SK-N-DZ (cell line): Measurements from ENCODE around the gene SERAC1.

Source experiments
- DNase-seq: peaks from one replicate; pipeline ENCODE4 v3.0.0-alpha.2; 2015; ENCODE audit warnings: low spot score

SERAC1 gene

DNA sequence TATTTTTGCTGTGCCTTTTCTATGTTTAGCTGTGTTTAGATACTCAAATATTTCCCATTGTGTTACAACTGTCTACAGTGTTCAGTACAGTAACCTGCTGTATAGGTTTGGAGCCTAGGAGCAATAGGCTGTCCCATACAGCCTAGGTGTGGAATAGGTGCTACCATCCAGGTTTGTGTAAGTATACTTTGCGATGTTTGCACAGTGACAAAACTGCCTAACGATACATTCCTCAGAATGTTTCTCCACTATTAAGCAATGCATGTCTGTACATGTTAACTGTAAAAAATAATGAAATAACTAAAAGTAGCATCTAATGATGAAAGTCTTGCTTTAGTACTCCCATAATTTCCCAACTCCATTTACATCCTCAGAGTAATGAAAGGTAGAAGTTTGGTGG lies 46.0 kb downstream of the SERAC1 start:
- no peak for DNase-seq

DNA sequence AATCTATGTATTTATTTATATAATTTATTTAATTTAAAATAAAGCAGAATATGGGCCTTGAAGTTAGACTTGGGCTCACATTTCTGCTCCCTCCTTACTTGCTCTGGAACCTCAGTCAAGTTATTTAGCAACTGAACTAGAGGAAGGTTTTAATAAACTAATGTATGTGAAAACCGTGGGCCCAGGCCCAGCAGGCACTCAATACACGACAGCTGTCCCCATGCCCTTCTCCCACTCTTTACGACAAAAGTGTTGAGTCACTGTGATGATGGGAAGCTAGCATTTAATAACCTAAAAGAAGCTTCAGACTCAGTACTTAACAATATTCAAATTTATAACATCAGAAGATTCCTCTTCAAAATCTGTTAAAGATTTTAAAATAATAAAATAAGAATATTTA lies 46.7 kb downstream of the SERAC1 start:
- no peak for DNase-seq

DNA sequence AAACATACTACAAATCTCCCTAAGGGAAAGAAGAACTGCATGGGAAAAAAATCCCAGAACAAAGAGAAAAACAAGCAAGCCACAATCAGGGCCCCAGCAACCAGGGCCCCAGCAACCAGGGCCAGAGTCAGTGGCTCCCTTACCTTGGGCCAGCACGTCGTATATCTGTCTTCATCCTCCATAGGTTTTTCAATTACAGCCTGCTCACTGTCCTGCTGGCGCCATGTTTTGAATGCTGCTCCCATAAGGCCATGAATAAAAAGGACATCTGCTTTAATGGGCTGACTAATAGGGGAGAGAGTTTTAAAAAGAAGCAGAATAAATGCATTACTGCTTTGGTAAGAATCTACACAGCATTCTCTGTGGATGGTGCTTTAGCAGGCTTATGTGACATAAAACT lies 49.2 kb downstream of the SERAC1 start:
- no peak for DNase-seq

DNA sequence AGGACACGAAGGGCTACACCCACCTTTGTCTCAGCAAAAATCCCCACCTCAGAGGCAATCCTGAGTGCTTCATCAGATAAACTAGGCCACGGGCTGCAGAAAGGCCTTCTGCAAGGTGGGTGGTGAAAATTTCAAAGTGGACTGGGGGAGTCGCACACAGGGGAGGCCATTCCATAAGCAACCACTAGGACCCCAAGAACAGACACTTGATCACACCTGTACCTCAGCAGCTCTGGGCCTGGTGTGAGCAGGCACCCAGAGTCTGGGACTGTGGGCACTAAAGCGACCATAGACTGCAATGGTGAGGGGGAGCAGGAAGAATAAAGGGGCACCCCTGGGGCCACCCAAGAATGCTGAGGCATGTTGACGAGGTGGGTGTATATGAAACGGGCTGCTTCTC lies 52.6 kb downstream of the SERAC1 start:
- no peak for DNase-seq

DNA sequence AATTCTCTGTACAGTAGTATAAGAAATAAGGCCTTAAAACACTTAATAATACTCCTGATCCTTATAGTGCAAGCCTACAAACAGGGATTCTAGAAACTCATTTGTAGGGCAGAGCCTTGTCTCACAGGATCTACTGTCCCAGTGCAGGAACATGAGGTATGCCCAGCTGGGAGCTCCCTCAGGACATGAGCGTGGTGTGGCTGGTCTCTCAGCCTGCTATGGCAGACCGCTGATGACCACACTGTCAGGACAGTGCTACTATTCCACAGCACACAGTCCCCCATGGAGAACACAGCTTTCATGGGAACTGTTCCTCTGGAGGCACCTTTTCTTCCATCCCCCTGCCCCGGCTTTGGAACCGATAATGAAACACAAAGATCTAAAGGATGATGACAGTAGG lies 53.0 kb downstream of the SERAC1 start:
- no peak for DNase-seq

DNA sequence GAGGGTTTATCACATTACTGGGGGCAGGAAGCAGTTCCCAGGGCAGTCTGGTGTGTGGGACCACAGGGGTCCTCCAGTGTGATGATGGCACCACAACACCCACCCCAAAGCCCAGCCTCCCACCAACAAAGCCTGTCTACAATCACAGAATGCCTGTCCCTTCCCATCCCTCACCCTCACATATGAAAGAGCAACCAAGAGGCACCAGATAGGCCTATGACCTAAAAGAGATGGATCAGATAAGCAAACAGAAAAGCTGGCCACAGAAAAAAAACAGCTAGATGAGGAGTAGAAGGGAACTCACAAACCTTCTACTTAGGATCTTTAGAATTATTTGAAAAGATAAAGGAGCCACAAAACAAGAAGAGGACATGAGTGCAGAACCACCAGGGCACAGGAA lies 54.3 kb downstream of the SERAC1 start:
- DNase-seq, result no peak

DNA sequence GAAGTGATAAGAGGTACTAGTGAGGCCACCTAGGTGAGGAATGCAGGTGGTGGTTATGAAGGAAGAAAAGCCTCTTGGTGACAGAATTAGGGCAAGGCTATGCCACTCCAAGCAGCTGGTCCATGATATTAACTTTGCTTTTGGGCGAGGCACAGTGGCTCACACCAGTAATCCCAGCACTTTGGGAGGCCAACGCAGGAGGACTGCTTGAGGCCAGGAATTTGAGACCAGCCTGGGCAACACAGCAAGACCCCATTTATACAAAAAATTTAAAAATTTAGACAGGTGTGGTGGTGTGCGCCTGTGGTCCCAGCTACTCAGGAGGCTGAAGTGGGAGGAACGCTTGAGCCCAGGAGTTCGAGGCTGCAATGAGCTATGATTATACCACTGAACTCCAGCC lies 56.1 kb downstream of the SERAC1 start:
- no peak for DNase-seq

DNA sequence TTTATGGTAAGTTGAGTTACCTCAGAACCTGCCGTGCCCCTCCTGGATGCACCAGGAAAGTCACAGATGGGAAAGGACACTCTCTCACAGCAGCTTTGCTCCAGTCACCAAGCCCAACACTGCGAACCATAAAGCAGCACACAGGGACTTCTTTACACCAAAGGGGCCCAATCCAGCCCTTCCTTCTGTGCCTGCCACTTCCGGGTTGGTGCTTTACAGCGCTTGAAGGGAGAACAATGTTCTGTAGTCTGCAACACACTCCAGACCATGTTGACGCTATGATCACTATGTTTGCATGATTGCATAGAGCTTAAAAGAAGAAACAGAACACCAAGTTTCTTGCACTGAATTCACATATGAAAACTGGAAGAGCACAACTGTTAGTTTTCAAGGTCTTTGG lies 57.1 kb downstream of the SERAC1 start:
- no peak for DNase-seq

DNA sequence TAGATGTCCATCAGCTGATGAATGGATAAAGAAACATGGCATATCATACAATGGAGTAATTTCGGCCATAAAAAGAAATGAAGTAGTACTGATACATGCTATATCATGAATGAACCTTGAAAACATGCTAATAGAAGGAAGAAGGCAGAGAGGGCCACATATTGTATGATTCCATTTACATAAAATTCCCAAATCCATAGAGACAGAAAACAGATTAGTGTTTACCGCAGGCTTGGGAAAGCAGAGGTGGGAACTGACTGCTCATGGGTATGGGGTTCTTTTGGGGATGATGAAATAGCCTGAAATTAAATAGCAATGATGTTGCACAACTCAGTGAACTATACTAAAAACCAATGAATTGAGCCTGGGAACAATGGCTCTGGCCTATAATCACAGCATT lies 58.3 kb downstream of the SERAC1 start:
- no peak for DNase-seq

DNA sequence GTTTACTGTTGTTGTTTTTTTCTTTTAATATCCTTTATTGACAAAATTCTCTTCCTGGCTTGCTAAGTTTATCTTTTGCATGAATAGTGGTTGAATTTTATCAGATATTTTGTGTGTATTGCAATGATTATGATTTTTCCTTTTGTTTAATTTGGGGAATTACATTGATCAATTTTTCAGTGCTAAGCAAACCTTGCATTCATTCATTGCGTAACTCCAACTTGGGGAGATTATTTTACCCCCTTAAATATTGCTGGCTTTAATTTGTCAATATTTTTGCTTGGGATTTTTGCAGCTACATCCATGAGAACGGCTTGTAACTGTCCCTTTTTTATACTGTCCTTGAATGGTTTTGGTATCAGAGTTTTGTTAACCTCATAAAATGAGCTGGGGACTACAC lies 63.4 kb downstream of the SERAC1 start:
- DNase-seq, result no peak

DNA sequence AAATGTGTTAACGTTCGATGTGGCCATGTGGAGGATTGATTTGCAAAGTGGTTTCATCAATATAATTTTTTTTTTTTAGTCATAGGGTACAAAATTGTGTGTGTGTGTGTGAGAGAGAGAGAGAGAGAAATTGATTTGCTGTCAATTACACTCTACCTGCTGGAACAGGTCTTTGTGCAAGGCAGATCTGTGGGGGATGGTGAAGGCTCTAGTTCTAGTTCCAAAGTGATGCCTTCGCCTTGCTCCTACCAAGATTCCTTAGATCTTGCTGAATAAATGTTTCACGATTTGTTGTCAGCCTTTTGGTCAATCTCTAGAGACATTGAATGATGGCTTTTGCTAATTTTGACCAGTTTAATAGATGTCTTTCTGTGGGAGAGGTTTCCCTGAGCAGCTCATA lies 64.8 kb downstream of the SERAC1 start:
- no peak for DNase-seq

DNA sequence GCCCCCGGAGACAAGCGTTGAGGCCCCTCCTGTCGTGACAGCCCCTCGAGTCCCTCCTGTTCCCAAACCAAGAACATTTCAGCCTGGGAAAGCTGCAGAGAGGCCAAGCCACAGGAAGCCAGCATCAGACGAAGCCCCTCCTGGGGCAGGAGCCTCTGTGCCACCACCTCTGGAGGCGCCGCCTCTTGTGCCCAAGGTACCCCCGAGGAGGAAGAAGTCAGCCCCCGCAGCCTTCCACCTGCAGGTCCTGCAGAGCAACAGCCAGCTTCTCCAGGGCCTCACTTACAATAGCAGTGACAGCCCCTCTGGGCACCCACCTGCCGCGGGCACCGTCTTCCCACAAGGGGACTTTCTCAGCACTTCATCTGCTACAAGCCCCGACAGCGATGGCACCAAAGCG lies 72.4 kb downstream of the SERAC1 start:
- no peak for DNase-seq

DNA sequence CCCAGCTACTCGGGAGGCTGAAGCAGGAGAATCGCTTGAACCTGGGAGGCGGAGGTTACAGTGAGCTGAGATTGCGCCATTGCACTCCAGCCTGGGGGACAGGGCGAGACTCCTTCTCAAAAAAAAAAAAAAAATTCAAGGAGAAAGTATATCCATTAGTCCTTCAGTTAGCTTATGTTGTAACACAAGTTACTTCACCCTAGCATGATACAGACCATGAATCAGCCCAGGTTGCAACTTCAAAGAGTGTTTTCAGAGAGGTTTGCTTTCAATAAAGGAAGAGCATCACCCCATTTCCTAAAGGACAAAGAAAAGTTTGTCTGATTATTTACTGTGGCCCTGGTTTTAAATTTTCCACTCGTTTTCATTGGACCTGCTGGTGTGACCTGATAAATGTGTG lies 73.0 kb downstream of the SERAC1 start:
- DNase-seq, result no peak

DNA sequence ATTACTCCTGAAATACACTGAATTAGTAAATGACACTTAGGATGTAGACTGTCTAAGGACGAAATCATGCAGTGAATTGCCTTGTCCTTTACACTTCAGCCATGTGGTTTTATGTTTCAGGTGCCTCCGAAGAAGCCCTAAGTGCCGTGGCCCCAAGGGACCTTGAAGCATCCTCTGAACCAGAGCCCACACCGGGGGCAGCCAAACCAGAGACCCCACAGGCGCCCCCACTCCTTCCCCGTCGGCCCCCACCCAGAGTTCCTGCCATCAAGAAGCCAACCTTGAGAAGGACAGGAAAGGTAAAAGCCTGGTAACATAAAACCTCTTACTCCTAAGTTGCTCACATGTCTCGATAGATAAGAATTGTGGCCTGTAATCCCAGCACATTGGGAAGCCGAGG lies 75.3 kb downstream of the SERAC1 start:
- no peak for DNase-seq

DNA sequence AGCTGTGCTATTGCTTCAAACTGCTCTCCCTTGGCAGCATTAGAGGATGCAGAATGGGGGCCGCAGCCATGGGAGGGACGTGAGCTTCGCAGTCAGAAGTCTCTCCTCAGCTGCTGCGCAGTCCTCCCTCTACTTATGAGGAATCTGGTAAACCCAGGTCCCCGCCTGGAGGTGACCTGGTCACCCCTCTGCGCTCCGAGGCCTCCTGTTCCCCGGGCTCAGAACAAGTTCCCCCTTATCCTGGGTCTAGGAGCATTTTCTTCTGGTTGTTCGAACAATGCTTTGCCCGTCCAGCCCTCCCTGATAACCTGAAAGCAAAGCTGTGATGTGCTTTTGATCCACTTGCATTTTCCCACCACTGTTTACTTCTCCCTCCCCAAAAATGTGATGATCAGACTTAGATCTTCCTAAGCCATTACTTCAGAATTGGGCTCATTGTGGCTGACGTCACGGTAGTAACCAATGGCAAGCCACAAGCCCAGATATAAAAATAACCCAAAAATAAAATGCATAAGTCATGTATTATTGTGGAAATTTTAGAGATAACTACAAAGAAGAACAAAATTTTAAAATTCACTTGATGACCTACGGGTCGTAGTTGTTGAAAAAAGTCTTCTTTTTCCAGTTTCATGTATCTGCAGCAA lies 80.7 kb downstream of the SERAC1 start:
- no peak for DNase-seq

DNA sequence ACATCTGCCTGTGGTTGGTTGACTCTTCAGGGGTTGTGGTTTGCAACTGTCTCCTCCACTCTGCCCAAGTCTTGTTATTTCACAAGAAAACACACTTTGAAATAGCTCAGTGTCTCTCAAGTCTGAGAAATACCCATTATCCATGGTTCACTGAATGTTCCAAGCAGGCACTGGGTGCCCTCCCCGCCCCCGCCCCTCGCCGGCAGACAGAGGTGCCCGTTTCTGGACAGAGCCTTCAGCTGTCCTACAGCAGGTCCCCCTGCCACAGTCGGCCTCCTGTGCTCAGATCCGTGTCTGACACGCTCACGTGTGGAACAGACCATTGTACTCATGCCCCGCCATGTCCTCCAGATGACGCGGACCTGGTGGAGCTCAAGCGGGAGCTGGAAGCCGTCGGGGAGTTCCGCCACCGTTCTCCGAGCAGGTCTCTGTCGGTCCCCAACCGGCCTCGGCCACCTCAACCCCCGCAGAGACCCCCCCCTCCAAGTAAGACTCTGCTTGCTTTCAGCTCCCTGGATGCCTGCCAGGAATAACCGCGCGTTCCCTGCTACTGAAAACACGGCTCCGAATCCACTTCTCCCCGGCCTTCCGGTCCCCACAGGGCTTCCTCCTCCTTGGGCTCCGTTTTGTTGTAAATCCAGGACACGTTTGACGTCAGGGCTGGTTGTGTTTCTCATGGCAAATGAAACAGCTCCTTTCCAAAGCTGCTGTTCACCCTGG lies 81.4 kb downstream of the SERAC1 start:
- no peak for DNase-seq

DNA sequence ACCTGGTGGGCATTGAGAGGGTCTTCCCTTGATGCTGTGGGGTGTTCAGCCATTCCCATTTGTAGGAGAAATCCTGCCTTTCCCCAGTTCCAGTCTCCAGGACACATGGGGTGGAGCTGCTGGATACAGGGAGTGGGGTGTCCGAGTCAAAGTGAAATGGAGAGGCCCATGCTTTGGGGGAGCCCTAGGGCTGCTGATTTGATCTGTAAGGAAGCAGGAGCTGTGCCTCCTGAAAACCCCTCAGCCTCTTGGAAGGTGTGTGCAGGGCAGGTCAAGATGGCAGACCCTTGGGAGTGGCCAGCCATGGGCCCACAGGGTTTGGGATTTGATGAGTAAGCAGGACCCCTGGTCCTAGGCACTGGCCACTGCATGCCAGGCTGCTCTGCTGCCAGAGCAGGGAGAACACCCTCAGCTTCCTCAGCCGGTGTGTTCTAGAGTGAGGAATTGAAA lies 82.0 kb downstream of the SERAC1 start:
- no peak for DNase-seq

DNA sequence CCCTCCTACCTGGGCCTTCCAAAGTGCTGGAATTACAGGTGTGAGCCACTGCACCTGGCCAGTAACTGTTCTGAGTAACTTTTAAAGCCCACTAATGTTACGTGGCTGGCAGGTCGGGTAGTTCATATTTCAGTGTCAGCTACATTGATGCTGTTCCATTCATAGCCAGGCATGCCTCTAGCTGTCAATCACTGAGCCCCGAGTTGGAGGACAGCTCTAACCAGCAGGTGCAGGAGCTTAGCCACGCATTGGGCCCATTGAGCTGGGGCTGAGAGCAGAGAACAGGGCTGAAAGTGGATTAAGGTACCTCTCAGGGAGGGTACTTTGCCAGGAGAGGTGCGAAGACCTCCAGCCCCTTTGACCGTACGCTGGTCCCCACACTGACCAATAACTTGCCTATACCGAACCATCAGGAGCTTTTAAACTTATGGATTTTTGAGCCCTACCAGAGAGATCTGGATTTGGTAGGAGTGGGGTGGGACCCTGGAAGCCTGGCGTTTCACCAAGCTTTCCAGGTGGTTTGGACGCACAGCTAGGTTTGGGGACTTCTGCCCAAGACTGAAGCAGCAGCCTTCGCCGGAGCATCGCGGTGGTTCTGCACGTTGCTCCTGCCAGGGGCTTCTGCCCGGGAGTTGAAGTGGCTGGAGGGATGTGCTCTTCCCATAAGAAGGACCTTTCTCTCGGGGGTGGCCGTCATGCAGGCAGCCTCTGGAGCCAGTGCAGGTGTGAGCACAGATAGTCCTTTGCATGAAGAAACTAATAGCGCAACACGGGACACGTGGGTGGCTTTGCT lies 82.6 kb downstream of the SERAC1 start:
- DNase-seq, result no peak

DNA sequence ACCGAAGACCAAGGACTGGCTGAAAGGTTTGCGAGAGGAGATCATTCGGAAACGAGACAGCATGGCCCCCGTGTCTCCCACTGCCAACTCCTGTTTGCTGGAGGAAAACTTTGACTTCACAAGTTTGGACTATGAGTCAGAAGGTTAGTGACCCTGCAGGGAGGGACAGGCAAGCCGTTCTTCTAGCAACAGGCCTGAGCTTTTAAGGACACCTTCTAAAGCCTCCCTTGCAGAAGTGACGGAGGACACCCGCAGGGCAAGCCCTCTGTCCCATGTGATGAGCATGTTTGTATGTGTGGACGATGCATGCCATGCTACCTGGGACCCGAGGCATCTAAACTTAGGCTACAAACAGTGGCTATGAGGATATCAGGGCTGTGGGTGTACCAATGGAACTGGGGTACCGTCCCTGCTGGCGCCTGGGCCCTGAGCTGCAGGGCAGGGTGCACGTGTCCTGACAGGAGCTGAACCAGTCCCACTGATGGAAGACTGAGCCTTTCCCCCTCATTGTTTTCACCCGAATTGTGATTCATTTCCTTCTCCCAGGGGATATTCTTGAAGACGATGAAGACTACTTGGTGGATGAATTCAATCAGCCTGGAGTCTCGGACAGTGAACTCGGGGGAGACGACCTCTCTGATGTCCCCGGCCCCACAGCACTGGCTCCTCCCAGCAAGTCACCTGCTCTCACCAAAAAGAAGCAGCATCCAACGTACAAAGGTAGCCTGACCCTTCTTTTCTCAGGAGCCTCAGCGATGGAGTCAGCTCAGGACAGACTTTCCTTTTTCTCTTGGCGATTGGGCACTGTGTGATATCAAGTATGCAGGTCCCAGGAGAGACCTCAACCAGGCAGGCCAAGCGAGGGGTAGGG lies 84.4 kb downstream of the SERAC1 start:
- no peak for DNase-seq

DNA sequence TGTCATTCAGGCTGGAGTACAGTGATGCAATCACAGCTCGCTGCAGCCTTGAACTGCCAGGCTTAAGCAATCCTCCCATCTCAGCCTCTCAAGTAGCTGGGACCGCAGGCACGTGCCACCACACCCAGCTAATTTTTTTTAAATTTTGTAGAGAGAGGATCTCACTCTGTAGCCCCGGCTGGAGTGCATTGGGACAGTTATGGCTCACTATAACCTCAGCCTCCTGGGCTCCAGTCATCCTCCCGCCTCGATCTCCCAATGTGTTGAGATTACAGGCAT lies 86.5 kb downstream of the SERAC1 start:
- DNase-seq, result no peak

DNA sequence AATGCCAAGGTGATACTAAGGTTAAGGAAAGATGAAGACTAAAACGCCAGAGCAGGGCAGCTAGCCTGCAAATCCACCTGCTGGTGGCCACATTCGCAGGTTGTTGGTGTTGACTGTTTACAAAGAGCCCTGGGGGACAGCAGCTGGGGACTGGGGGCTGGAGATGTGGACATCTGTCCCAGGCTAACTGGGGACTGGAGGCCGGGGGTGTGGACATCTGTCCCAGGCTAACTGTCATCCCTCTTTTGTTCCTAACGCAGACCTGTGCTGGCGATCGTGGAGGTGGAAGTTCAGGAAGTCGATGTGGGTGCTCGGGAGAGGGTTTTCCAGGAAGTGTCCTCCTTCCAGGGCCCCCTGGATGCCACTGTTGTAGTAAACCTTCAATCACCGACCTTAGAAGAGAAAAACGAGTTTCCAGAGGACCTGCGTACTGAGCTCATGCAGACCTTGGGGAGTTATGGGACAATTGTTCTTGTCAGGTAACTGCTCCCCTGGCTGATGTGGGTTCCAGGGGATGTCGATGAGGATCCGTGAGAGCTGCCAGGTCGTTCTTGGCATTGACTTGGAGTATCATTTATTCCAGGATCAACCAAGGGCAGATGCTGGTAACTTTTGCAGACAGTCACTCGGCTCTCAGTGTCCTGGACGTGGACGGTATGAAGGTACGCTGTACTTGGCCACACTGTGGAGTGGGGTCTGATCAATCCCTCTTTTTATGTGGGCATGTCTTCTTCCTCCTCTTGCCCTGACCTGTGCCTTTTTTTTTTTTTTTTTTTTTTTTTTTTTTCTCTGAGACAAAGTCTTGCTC lies 87.0 kb downstream of the SERAC1 start:
- no peak for DNase-seq
